T-helper 17 cell (primary cell): ENCODE results near the gene TRAF7. TPM values are rescaled to one million over a fixed set of nuclear protein-coding genes. Genes with fewer than 3 reads are reported as not detected.
A peak's percentile ranks its signal among the peaks of the same experiment; 100 is the strongest.

Experiments used
- ATAC-seq: fragments of 150-1000 bp; cut with Tn5 transposase; 2 replicates; pipeline ENCODE4 v1.10.0; 2021; ENCODE audit warnings: mild to moderate bottlenecking, moderate library complexity
- DNase-seq, 3 donors: peaks; one replicate each; pipeline versions ENCODE4 v3.0.0 to v3.0.0-alpha.2; 2020 to 2021
- H3K9me3 ChIP-seq: one replicate; pipeline ENCODE4 v1.7.0; 2013; ENCODE audit warnings: low read length, mild to moderate bottlenecking; ENCODE audit not compliant: control insufficient read depth, poor library complexity, severe bottlenecking
- H3K27ac Mint-ChIP-seq: one replicate; pipeline ENCODE4 v1.8.0; 2022; ENCODE audit warnings: mild to moderate bottlenecking, moderate library complexity, mixed read lengths
- H3K27me3 Mint-ChIP-seq: one replicate; pipeline ENCODE4 v1.8.0; 2022; ENCODE audit warnings: mixed read lengths
- H3K36me3 Mint-ChIP-seq: one replicate; pipeline ENCODE4 v1.8.0; 2022; ENCODE audit warnings: low read depth, mixed read lengths
- H3K4me1 Mint-ChIP-seq: one replicate; pipeline ENCODE4 v1.8.0; 2022; ENCODE audit warnings: mild to moderate bottlenecking, mixed read lengths
- H3K4me3 Mint-ChIP-seq: one replicate; pipeline ENCODE4 v1.8.0; 2022; ENCODE audit warnings: mild to moderate bottlenecking, moderate library complexity, mixed read lengths
- total RNA-seq, 4 donors: library from RNA in 2 of 4; stranded (reverse) in 2 of 4; gene quantifications; one replicate each; pipeline ENCODE4 v1.2.3 and lab custom pipeline; 2022 to 2026

The TRAF7 gene
- total RNA-seq, 2 donors from 2014 or later = 32.4 to 35.0 TPM

DNA sequence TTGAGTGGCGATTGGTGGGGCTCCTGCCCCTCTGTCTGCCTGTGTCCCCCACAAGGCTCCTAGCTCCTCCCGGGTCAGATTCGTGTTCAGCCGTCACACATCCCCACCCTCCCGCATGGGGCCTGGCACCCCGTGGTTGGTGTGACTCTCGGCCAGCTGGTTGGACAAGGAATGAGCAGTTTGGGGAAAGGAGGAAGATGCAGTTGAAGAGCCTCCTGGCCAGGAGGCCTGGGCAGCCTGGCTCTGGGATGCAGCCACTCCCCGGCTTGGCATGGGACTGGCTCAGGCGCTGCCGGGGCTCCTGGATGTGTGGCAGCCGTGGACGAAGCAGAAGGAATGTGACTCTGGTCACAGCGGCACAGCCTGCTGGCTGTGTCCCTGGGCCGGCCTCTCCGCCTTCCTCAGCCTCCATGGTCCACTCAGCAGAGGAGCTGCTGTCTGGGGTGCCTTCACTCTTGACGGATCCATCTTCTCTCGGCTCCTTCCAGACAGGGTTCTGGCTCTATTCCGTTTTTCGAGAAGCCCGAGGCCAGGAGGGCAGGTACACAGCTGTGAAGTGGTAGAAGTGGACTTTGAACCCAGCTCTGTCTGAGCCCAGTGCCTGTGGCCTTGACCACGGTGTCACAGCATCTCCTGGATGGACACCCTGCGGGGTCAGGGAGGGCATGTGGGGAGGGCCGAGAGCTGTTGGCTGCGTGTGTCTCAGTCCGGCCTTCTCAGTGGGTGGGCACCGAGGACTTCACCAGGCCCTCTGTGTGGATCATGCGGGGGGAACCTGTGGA is 2.1 kb downstream of the TRAF7 start:
- no peaks in the 10 kb centered on the region for H3K9me3 ChIP-seq
- DNase-seq (no peak), ATAC-seq (no peak)
- H3K27ac Mint-ChIP-seq = peak overlapping the region; percentile 63
- no peaks in the 10 kb centered on the region for H3K36me3 Mint-ChIP-seq
- H3K4me3 Mint-ChIP-seq = peak overlapping the region; percentile 97
- H3K4me1 Mint-ChIP-seq = peaks cover 36% of the 10 kb centered on the region
- no peaks in the 10 kb centered on the region for H3K27me3 Mint-ChIP-seq

DNA sequence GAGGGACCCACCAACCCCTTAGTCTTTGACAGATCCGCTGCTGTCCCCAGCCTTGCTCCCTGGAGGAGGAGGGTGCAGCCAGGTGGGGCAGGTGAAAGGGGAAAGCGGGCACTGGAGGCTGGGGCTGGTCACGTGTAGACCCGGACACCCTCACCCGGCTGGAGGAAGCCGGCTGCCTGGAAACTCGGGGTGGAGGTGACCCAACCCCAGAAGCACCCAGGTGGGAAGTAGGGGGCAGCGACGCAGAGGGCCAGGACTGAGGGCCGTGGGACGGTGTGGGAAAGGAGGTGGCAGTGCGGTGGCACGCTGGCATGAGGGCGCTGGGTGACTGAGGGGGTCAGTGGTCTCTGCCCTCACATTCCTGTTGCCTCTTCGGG is 2.7 kb downstream of the TRAF7 start:
- H3K27me3 Mint-ChIP-seq = no peaks in the 10 kb centered on the region
- no peaks in the 10 kb centered on the region for H3K9me3 ChIP-seq
- peak overlapping the region; percentile 63 for H3K27ac Mint-ChIP-seq
- H3K4me3 Mint-ChIP-seq = no peak overlapping the region
- peaks cover 35% of the 10 kb centered on the region for H3K4me1 Mint-ChIP-seq
- ATAC-seq = no peak
- H3K36me3 Mint-ChIP-seq = no peaks in the 10 kb centered on the region
- no peak for DNase-seq

DNA sequence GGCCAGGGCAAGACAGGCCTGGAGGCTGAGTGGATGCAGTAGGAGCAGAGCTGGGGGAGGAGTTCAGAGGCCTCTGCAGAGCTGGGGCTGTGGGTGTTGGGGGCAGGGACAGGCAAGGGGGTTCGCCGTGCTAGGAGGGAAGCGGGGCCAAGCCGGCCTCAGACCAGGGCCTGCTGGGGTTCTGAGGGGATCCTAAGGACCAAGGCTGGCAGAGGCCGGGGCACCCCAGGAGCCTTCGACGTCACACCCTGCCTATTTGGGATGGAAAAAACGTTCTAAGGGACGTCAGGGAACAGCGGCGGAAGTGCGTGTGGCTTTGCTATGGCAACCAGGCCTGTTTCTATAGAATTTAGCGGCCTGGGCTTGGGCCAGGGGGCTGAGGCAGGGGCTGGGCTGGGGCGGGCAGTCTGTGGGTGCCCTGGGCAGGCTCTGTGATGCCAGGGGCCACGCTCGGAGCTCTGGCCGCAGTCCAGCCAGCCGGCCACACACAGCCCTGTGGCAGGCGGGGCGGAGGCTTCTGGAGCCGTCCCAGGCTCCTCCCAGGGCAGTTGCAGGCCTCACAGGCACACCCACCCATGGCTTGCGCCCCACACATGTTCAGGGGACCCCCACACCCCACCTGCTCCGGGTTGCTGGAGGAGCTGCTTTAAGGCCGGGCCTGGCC is 3.7 kb downstream of the TRAF7 start:
- ATAC-seq (no peak), DNase-seq (no peak)
- no peak overlapping the region for H3K27ac Mint-ChIP-seq
- peaks cover 30% of the 10 kb centered on the region for H3K4me1 Mint-ChIP-seq
- no peak overlapping the region for H3K4me3 Mint-ChIP-seq
- H3K36me3 Mint-ChIP-seq = no peaks in the 10 kb centered on the region
- no peaks in the 10 kb centered on the region for H3K27me3 Mint-ChIP-seq
- no peaks in the 10 kb centered on the region for H3K9me3 ChIP-seq

DNA sequence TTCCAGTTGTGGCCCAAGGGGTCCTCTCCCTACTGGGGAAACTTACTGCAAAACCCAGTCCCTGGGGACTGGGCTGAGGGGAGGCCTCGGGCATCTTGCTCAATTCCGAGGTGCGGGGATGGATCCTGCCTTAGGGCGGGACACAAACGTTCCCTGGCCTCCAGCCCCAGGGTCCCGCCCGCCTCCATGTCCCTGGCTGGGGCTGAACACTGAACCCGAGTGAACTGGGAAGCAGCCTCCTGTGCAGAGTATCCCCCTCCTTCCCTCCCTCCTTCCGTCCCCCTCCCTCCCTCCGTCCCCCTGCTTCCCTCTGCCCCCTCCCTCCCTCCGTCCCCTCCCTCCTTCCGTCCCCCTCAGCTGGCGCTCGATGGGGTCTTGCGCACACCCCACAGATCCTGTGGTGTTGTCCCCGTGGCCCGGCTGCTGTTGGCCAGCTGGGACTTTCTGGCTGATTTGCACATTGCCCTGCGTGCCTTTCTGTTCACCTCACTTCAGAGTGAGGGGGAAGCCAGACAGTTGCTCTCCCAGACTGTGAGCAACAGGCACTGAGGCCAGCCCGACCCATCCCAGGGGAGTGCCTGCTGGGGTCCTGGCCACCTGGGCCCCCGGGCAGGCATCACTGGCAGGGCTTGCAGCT is 5.5 kb downstream of the TRAF7 start:
- no peaks in the 10 kb centered on the region for H3K9me3 ChIP-seq
- Mint-ChIP-seq H3K4me1 (peaks cover 17% of the 10 kb centered on the region), H3K4me3 (no peak overlapping the region), H3K27me3 (no peaks in the 10 kb centered on the region), H3K27ac (no peak overlapping the region), H3K36me3 (no peaks in the 10 kb centered on the region)
- DNase-seq (no peak), ATAC-seq (no peak)

DNA sequence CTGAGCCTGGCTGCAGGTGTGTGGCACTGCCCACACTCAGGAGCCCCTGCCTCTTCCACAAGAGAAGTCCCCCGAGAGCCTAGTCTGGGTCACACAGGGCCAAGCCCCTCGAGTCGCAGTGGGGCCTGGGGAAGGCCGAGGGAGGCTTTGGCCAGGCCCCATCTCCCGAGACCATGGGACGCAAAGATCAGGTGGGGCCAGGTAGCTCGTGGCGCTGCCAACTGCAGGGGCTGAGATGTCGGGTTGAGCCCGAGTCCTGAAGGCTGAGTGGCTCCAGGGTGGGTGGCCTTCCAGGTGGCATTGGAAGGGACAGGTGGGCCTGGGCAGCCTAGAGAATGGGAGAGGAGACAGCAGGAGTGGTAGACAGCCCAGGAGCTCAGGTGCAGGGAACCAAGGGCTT is 6.3 kb downstream of the TRAF7 start:
- DNase-seq (no peak), ATAC-seq (no peak)
- H3K4me3 Mint-ChIP-seq = no peak overlapping the region
- H3K36me3 Mint-ChIP-seq = no peaks in the 10 kb centered on the region
- no peak overlapping the region for H3K27ac Mint-ChIP-seq
- no peaks in the 10 kb centered on the region for H3K27me3 Mint-ChIP-seq
- peaks cover 9% of the 10 kb centered on the region for H3K4me1 Mint-ChIP-seq
- H3K9me3 ChIP-seq = no peaks in the 10 kb centered on the region

DNA sequence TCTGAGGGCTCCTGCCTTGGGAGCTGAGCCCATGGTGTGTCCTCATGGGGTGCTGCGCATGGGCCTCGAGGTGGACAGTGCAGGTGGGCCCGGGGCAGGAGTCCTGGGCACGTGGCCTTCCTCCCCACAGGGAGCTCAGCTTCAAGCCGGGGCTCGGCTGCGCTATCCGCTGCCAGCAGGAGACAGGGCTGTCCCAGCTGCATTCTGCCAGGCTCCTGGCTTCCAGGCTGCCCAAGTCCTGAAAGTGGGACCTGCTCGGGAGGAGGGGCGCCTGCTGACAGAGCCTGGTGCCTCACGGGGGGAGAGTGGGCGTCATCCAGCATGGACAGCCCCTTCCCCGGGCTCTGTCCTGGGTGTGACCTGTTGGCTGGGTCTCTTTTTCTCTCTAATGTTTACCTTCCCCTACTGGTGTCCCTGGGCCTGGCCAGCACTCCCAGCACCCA is 7.1 kb downstream of the TRAF7 start:
- no peak for ATAC-seq
- Mint-ChIP-seq H3K27ac (no peak overlapping the region), H3K27me3 (no peaks in the 10 kb centered on the region)

DNA sequence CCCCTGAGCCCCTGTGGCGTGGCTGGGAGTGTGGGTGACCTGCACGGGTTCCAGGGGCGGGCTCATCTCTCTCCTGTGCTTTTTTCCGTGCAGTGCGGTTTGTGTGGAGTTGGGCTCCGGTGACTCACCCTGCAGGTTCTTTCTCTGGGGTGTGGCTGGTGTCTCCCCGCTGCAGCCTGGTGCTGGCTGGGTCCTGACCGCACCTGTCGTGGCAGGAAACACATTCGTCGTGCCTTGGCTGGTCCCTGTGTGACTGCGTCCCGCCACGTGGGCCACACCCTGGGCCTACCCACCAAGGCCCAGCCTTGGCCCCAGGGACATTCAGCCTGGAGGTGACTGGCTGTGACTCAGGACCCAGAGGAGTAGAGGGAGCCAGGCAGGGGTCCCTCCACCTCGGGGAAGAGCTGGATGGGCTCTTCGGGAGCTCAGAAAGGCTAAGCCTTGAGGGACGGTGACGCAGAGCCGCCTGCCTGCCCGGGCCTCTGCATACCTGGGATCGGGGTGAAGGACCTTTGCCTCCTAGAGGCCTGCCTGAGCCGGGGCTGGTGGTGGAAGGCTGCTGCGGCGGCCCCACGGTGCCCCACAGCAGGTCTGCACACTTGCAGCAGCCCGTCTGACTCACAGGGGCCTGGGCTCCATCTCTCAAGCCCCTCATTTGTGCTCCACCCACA is 7.8 kb downstream of the TRAF7 start:
- Mint-ChIP-seq H3K4me3 (no peak overlapping the region), H3K27me3 (no peaks in the 10 kb centered on the region), H3K4me1 (peaks cover 2% of the 10 kb centered on the region), H3K36me3 (no peaks in the 10 kb centered on the region), H3K27ac (no peak overlapping the region)
- peak; percentile 75 for ATAC-seq
- H3K9me3 ChIP-seq = no peaks in the 10 kb centered on the region
- no peak for DNase-seq

More for the DNA sequence above, 7.1 kb downstream of the TRAF7 start:
- no peak for DNase-seq
- Mint-ChIP-seq H3K36me3 (no peaks in the 10 kb centered on the region), H3K4me1 (peaks cover 2% of the 10 kb centered on the region), H3K4me3 (no peak overlapping the region)
- H3K9me3 ChIP-seq = no peaks in the 10 kb centered on the region

DNA sequence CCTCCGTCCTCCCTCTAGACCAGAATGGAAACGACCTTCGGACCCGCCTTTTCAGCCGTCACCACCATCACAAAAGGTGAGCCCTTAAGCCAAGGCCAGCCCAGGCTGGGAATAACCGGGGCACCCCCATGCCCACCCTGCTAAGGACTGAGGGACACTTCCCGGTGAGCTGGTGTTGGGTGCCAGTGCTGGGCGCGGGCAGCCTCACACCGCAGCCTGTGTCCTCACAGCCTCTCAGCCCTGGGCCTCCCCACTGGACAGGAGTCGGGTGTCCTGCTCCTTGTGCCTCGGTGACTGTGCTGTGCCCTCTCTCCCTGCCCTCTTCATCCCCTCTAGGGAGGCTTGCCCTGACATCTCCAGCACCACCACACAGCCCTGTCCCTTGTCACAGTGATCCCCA is 10.3 kb downstream of the TRAF7 start:
- H3K4me3 Mint-ChIP-seq = no peak overlapping the region
- H3K4me1 Mint-ChIP-seq = peaks cover 2% of the 10 kb centered on the region
- ATAC-seq = no peak
- H3K9me3 ChIP-seq = no peaks in the 10 kb centered on the region
- no peak overlapping the region for H3K27ac Mint-ChIP-seq
- H3K27me3 Mint-ChIP-seq = no peaks in the 10 kb centered on the region
- H3K36me3 Mint-ChIP-seq = no peaks in the 10 kb centered on the region
- DNase-seq = no peak

DNA sequence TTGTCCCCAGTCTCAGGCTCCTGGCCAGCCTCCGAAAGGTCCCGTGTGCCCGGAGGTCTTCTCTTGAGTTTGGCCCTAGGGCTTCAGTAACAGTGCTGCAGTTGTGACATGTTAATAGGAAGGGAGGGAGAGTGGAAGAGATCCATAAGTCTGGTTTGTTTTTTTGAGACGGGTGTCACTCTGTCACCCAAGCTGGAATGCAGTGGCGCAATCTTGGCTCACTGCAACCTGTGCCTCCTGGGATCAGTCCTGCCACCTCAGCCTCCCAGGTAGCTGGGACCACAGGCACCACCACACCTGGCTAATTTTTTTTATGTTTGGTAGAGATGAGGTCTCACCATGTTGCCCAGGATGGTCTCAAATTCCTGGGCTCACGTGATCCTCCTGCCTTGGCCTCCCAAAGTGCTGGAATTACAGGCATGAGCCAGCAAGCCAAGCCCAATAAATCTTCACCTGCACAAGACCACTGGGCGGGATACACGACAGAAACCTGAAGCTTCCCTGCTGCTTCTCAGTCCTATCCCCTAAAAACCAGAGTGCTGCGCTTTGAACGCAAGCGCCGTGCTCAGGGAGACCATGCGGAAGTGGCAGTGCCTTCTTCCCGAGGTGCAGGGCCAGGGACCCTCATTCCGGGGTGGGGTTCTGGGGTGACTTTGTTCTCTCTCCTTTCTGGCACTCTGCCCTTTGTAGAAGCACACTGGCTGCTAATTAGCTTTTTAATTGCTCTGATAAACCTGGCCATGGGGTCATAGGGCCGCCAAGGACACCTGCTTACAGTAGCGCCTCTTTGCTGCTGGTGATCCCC is 10.9 kb downstream of the TRAF7 start:
- DNase-seq (no peak), ATAC-seq (no peak)
- H3K9me3 ChIP-seq = no peaks in the 10 kb centered on the region
- H3K27ac Mint-ChIP-seq = no peak overlapping the region
- H3K4me1 Mint-ChIP-seq = no peaks in the 10 kb centered on the region
- no peak overlapping the region for H3K4me3 Mint-ChIP-seq
- H3K36me3 Mint-ChIP-seq = no peaks in the 10 kb centered on the region
- no peaks in the 10 kb centered on the region for H3K27me3 Mint-ChIP-seq

DNA sequence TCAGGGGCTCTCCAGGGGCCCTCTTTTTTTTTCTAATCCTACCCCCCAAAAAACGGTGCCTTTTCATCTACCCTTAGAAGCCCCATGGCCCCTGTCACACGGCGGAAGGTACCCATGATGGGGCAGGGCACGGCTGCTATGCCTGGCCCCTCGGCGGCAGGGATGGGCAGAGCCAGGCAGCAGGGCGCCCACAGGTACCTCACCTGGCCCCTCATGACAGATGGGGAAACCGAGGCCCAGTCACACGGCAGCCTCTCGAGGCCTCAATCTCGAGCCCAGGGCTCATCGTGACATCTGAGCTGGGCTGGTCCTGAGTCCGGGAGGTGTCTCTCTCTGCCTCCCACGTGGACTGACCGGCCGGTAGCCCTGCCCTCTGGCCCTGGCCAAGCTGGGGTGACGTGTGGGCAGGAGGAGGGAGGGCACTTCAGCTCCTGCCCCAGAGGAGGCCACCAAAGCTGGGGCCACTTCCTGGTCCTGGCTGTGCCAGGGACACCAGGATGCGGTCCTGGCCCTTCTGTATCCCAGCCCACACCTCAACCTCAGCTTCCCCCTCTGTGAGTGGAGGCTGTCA is 11.6 kb downstream of the TRAF7 start:
- Mint-ChIP-seq H3K27ac (no peak overlapping the region), H3K27me3 (no peaks in the 10 kb centered on the region), H3K4me1 (no peaks in the 10 kb centered on the region), H3K4me3 (no peak overlapping the region), H3K36me3 (no peaks in the 10 kb centered on the region)
- ATAC-seq (no peak), DNase-seq (no peak)
- H3K9me3 ChIP-seq = no peaks in the 10 kb centered on the region

DNA sequence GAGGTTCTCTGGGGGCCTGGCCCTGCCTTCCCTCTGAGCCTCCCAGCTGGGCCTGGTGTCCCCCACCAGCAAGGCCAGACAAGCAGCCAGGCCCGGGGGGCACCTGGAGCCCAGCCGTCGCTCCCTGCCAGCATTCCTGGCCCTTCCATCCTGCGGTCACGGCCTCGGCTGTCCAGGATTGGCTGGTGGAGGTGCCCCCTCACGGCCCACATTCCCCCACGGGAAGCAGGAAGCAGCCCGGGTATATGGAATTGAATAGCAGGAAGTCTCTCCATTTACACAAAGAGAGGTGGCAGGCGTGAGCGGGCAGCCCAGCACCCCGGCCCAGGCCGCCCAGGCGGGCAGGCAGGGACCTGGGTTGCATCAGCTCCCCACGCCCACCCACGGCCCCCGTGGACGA is 14.5 kb downstream of the TRAF7 start:
- H3K4me1 Mint-ChIP-seq = no peaks in the 10 kb centered on the region
- no peak for ATAC-seq
- no peaks in the 10 kb centered on the region for H3K9me3 ChIP-seq
- no peaks in the 10 kb centered on the region for H3K36me3 Mint-ChIP-seq
- H3K27ac Mint-ChIP-seq = no peak overlapping the region
- H3K4me3 Mint-ChIP-seq = no peak overlapping the region
- no peaks in the 10 kb centered on the region for H3K27me3 Mint-ChIP-seq
- DNase-seq = no peak

DNA sequence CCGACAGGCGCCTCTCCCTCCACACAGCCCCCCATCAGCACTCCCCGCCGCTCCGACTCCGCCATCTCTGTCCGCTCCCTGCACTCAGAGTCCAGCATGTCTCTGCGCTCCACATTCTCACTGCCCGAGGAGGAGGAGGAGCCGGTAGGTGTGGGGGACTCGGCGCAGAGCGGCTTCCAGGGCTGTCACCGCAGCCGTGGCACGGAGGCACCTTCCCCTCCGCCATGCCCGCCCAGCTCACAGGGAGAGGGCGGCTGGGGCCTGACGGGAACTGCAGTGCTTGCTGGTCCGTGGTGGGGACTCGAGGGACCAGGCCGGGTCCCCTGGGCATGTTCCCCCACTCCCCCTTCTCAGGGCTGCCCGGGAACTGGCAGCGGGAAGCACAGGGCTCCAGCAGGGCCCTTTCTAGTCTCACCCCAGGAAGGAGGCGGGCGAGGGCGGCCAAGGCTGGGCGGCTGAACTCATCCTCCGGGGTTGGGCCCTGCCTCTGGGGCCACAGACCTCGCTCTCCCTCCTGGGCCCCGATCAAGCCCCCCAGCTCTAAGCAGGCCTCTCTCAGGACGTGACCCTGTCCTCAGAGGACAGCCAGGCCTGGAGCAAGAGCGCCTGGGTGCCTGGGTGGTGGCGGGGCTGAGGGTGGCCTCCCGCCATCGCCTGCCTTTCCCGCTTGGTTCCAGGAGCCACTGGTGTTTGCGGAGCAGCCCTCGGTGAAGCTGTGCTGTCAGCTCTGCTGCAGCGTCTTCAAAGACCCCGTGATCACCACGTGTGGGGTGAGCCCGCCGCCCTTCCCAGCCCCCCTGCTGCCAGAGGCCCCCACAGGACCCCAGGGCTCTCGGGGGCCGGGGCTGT is 15.2 kb downstream of the TRAF7 start:
- Mint-ChIP-seq H3K27me3 (no peaks in the 10 kb centered on the region), H3K4me1 (no peaks in the 10 kb centered on the region), H3K27ac (no peak overlapping the region), H3K36me3 (no peaks in the 10 kb centered on the region), H3K4me3 (no peak overlapping the region)
- DNase-seq (no peak), ATAC-seq (no peak)
- no peaks in the 10 kb centered on the region for H3K9me3 ChIP-seq
